H1 (cell line): ENCODE results near the gene MAML1. TPM values are rescaled to one million over a fixed set of nuclear protein-coding genes. Genes with fewer than 3 reads are reported as not detected.

Source experiments
- BACH1 ChIP-seq: IDR thresholded peaks from 2 replicates; pipeline ENCODE4 v1.6.1; 2012; ENCODE audit warnings: low read length, improper control_type of control experiment
- USF2 ChIP-seq: IDR thresholded peaks from 2 replicates; pipeline ENCODE4 v1.6.1; 2011; ENCODE audit warnings: low read length, improper control_type of control experiment
- YY1 ChIP-seq: IDR thresholded peaks from 2 replicates; pipeline ENCODE4 v1.6.1; 2011; ENCODE audit warnings: low read depth, mild to moderate bottlenecking, low read length
- polyA plus RNA-seq, 7 experiments: library from polyadenylated mRNA; depleted of rRNA in 3 of 7; stranded (reverse) in 5 of 7; unstranded in 2 of 7; fragments of >200 nt in 5 of 7; fragments of 200-250 nt in 2 of 7; gene quantifications; 1 replicate in 5 of 7; 2 replicates in 1 of 7; 4 replicates in 1 of 7; pipeline versions ENCODE4 v1.2.1 to v1.2.3, GENCODE V29; 2011 to 2013; ENCODE audit warnings: missing spikeins in 2 of 7, mixed read lengths in 2 of 7
- total RNA-seq: library from RNA; stranded (reverse); fragmentation: NEBNext Ultra II Directional; extraction: Animal tissue kit (Norgen Biotek cat#: 25700); gene quantifications from 2 replicates; pipeline ENCODE4 v1.2.1, GENCODE V29; 2021

The MAML1 gene
- total and polyA plus RNA-seq, 2 of the 8 experiments (the other 6 are each of a cell fraction or from before 2014, with no cell fraction given), result 17.1 to 41.9 TPM

- TF ChIP-seq USF2 (no peak), BACH1 (no peak), YY1 (no peak)
These were observed 27.2 kb downstream of the MAML1 start (continued) for GRCh38 chr5:179759581-179760551.
